Measurements from ENCODE around the gene FAM174C.

- TF ChIP-seq CTCF (IDR thresholded peaks at IDR 0.05; ENCODE audit: insufficient read depth, low read length, poor library complexity, severe bottlenecking) (no peak), EZH2phosphoT487 (conservative IDR thresholded peaks at IDR 0.05; ENCODE audit: low read length) (no peak)
Observed at GRCh38 chr19:1313695-1314613, 38.6 kb downstream of the FAM174C start.
